Measurements from ENCODE around the gene LCLAT1. TPM values are rescaled to one million over a fixed set of nuclear protein-coding genes. Genes with fewer than 3 reads are reported as not detected.

LCLAT1 gene
- total RNA-seq, 1 donor from 2014 or later: 21.6 TPM

DNA sequence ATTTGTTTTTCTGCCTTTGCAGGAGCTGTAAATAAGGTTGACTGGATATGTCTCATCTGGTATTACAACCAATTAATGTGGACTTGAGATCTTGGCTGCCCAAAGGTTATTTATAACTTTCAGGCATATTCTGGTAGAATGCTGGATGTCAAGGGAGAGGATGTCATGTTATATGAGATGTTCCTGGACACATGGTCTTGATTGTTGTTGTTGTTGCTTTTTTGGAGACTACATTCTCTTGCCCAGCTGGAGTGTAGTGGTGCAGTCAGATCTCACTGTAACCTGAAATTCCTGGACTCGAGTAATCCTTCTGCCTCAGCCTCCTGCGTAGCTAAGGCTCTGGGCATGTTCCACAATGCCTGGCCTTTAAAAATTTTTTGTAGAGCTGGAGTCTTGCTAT is 83.3 kb downstream of the LCLAT1 start:
- Histone ChIP-seq H3K27ac (no peak overlapping the region), H3K9ac (no peak overlapping the region), H3K9me3 (ENCODE audit: low read depth) (no peaks in the 10 kb centered on the region), H2AFZ (replicated peaks) (no peak overlapping the region), H4K20me1 (ENCODE audit: low read depth) (no peaks in the 10 kb centered on the region), H3K27me3 (no peaks in the 10 kb centered on the region), H3K4me1 (no peaks in the 10 kb centered on the region), H3K4me2 (no peak overlapping the region), H3F3A (ENCODE audit: low read depth) (no peaks in the 10 kb centered on the region), H3K4me3 (no peak overlapping the region), H3K36me3 (peaks cover 13% of the 10 kb centered on the region), H3K79me2 (ENCODE audit: low read depth) (peaks cover 4% of the 10 kb centered on the region)
- no peak overlapping the region for H3K27ac Mint-ChIP-seq
- no peak for DNase-seq (ENCODE audit: low spot score)
- H3K36me3 Mint-ChIP-seq: peaks cover 41% of the 10 kb centered on the region
- peaks cover 9% of the 10 kb centered on the region for H3K9me3 Mint-ChIP-seq
- TF ChIP-seq EZH2phosphoT487 (IDR thresholded peaks at IDR 0.05) (no peak), EZH2 (IDR thresholded peaks at IDR 0.05) (no peak)
- TF ChIP-seq, protein P1, sequence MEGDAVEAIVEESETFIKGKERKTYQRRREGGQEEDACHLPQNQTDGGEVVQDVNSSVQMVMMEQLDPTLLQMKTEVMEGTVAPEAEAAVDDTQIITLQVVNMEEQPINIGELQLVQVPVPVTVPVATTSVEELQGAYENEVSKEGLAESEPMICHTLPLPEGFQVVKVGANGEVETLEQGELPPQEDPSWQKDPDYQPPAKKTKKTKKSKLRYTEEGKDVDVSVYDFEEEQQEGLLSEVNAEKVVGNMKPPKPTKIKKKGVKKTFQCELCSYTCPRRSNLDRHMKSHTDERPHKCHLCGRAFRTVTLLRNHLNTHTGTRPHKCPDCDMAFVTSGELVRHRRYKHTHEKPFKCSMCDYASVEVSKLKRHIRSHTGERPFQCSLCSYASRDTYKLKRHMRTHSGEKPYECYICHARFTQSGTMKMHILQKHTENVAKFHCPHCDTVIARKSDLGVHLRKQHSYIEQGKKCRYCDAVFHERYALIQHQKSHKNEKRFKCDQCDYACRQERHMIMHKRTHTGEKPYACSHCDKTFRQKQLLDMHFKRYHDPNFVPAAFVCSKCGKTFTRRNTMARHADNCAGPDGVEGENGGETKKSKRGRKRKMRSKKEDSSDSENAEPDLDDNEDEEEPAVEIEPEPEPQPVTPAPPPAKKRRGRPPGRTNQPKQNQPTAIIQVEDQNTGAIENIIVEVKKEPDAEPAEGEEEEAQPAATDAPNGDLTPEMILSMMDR (IDR thresholded peaks at IDR 0.05): no peak
- H3K4me1 Mint-ChIP-seq: peaks cover 9% of the 10 kb centered on the region
- H3K27me3 Mint-ChIP-seq (ENCODE audit: insufficient read depth, low read depth): peaks cover 6% of the 10 kb centered on the region
- H3K4me3 Mint-ChIP-seq: no peak overlapping the region

- no peaks in the 10 kb centered on the region for H3K27me3 Mint-ChIP-seq (ENCODE audit: insufficient read depth, low read depth)
- Histone ChIP-seq H3K4me1 (no peaks in the 10 kb centered on the region), H3K4me3 (no peak overlapping the region), H2AFZ (replicated peaks) (no peak overlapping the region), H3K27ac (no peak overlapping the region), H3K36me3 (no peaks in the 10 kb centered on the region), H3K9ac (no peak overlapping the region), H3K27me3 (no peaks in the 10 kb centered on the region), H4K20me1 (ENCODE audit: low read depth) (peaks cover 8% of the 10 kb centered on the region), H3K79me2 (ENCODE audit: low read depth) (no peaks in the 10 kb centered on the region), H3K4me2 (no peak overlapping the region), H3K9me3 (ENCODE audit: low read depth) (no peaks in the 10 kb centered on the region), H3F3A (ENCODE audit: low read depth) (no peaks in the 10 kb centered on the region)
- H3K27ac Mint-ChIP-seq: no peak overlapping the region
- TF ChIP-seq, protein P1 (IDR thresholded peaks at IDR 0.05): no peak
- TF ChIP-seq EZH2phosphoT487 (IDR thresholded peaks at IDR 0.05): no peak
- TF ChIP-seq EZH2 (IDR thresholded peaks at IDR 0.05): no peak
- H3K4me1 Mint-ChIP-seq: no peaks in the 10 kb centered on the region
- H3K4me3 Mint-ChIP-seq: no peak overlapping the region
- H3K9me3 Mint-ChIP-seq: peaks cover 7% of the 10 kb centered on the region
- no peak for DNase-seq (ENCODE audit: low spot score)
- peaks cover 17% of the 10 kb centered on the region for H3K36me3 Mint-ChIP-seq
Observed at GRCh38 chr2:30541680-30542079, 94.6 kb downstream of the LCLAT1 start.

DNA sequence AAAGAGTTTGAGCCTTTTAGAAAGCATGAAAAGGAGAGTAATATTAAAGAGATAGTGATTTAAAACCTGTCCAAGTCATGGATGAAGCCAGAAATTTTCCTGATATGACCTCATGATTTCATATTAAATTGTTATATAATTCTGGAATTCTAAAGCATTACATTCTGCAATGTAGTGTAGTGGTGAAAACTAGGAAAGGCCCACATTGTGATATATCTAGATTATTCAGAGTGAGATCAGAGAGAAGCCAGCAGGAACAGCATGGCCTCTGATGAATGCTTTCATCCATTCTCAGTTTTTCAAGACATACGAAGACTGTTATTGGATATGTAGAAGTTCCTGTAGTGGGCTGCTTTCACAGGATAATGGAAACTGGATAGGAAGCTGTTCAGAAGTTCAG is 98.8 kb downstream of the LCLAT1 start:
- TF ChIP-seq EZH2phosphoT487 (IDR thresholded peaks at IDR 0.05) (no peak), EZH2 (IDR thresholded peaks at IDR 0.05) (no peak)
- TF ChIP-seq, protein P1 (IDR thresholded peaks at IDR 0.05): no peak
- Histone ChIP-seq H3K79me2 (ENCODE audit: low read depth) (no peaks in the 10 kb centered on the region), H2AFZ (replicated peaks) (no peak overlapping the region), H4K20me1 (ENCODE audit: low read depth) (peaks cover 8% of the 10 kb centered on the region), H3K9me3 (ENCODE audit: low read depth) (no peaks in the 10 kb centered on the region), H3K27me3 (no peaks in the 10 kb centered on the region), H3K4me3 (no peak overlapping the region), H3K27ac (no peak overlapping the region), H3K4me2 (no peak overlapping the region), H3F3A (ENCODE audit: low read depth) (no peaks in the 10 kb centered on the region), H3K9ac (no peak overlapping the region), H3K36me3 (no peaks in the 10 kb centered on the region), H3K4me1 (peaks cover 7% of the 10 kb centered on the region)
- no peak for DNase-seq (ENCODE audit: low spot score)
- H3K4me3 Mint-ChIP-seq: no peak overlapping the region
- H3K27me3 Mint-ChIP-seq (ENCODE audit: insufficient read depth, low read depth): no peaks in the 10 kb centered on the region
- peaks cover 9% of the 10 kb centered on the region for H3K36me3 Mint-ChIP-seq
- no peaks in the 10 kb centered on the region for H3K4me1 Mint-ChIP-seq
- H3K9me3 Mint-ChIP-seq: peaks cover 4% of the 10 kb centered on the region
- H3K27ac Mint-ChIP-seq: no peak overlapping the region
